GM23338 (cell line): Measurements from ENCODE around the gene PDE4D. TPM values are rescaled to one million over a fixed set of nuclear protein-coding genes. Genes with fewer than 3 reads are reported as not detected.

Experiments
- ETS1 ChIP-seq: IDR thresholded peaks from 2 replicates; pipeline ENCODE4 v1.6.1; 2016; ENCODE audit warnings: antibody characterized with exemption
- EZH2 ChIP-seq: fragments of 200-600 bp; sonication (generic); IDR thresholded peaks from one replicate; pipeline ENCODE4 v1.8.0; 2017; ENCODE audit warnings: antibody characterized with exemption, mild to moderate bottlenecking, low read depth; ENCODE audit not compliant: unreplicated experiment
- EZH2phosphoT487 ChIP-seq: fragments of 200-600 bp; sonication (generic); IDR thresholded peaks from one replicate; pipeline ENCODE4 v1.8.1; 2018; ENCODE audit warnings: antibody characterized with exemption; ENCODE audit not compliant: unreplicated experiment
- JUNB ChIP-seq: IDR thresholded peaks from one replicate; pipeline ENCODE4 v1.6.1; 2016; ENCODE audit warnings: antibody characterized with exemption; ENCODE audit not compliant: unreplicated experiment
- NANOG ChIP-seq: IDR thresholded peaks from 2 replicates; pipeline ENCODE4 v1.6.1; 2016; ENCODE audit warnings: antibody characterized with exemption, borderline replicate concordance
- POLR2AphosphoS5 ChIP-seq: IDR thresholded peaks from 2 replicates; pipeline ENCODE4 v1.6.1; 2016; ENCODE audit warnings: antibody characterized with exemption, low read depth
- REST ChIP-seq: IDR thresholded peaks from one replicate; pipeline ENCODE4 v1.6.1; 2018; ENCODE audit warnings: antibody characterized with exemption; ENCODE audit not compliant: unreplicated experiment
- ZNF114 ChIP-seq: fragments of 250-450 bp; sonication (Bioruptor Pico); IDR thresholded peaks from 2 replicates; pipeline ENCODE4 v1.5.0; 2020; ENCODE audit warnings: mild to moderate bottlenecking, moderate library complexity
- ZNF462 ChIP-seq: fragments of 250-450 bp; sonication (Bioruptor Pico); IDR thresholded peaks from 2 replicates; pipeline ENCODE4 v1.5.0; 2020; ENCODE audit warnings: mild to moderate bottlenecking, moderate library complexity
- polyA plus RNA-seq: library from polyadenylated mRNA; unstranded; fragments of >200 nt; fragmentation: Nextera tagmentation; extraction: Ambion mirVana; gene quantifications from 2 replicates; pipeline ENCODE4 v1.2.1, GENCODE V29; 2016
- total RNA-seq: library from RNA; depleted of rRNA; stranded (reverse); fragments of >200 nt; shearing (Covaris generic); gene quantifications from 2 replicates; pipeline ENCODE4 v1.2.3, GENCODE V29; 2014

Gene PDE4D
- total and polyA plus RNA-seq, 2 experiments from 2014 or later, result 2.1 to 4.7 TPM

GRCh38 chr5:59683311-59683710, 210.2 kb downstream of the PDE4D start (continued):
- TF ChIP-seq ZNF462 (CRISPR knock-in tag), result no peak
- TF ChIP-seq EZH2phosphoT487, result no peak
- TF ChIP-seq POLR2AphosphoS5, result no peak
- TF ChIP-seq EZH2, result no peak
- no peak for TF ChIP-seq REST
- no peak for TF ChIP-seq NANOG
- no peak for TF ChIP-seq ETS1
- TF ChIP-seq ZNF114, result no peak
- no peak for TF ChIP-seq JUNB
